HepG2 (cell line): ENCODE measurements around the gene CRYZL1. TPM values are rescaled to one million over a fixed set of nuclear protein-coding genes. Genes with fewer than 3 reads are reported as not detected.

Experiments used
- ARNTL ChIP-seq: sonication (generic); formaldehyde crosslinking; IDR thresholded peaks from 2 replicates; pipeline ENCODE4 v1.4.0; 2020; ENCODE audit warnings: mild to moderate bottlenecking, missing genetic modification reagents
- BORCS8-MEF2B ChIP-seq: sonication (generic); formaldehyde crosslinking; IDR thresholded peaks from 2 replicates; pipeline ENCODE4 v1.8.0; 2022; ENCODE audit warnings: mild to moderate bottlenecking, missing genetic modification reagents
- DNMT3B ChIP-seq: conservative IDR thresholded peaks from 2 replicates; pipeline ENCODE4 v1.6.1; 2016; ENCODE audit warnings: missing biosample characterization, control low read depth
- ELK4 ChIP-seq: sonication (generic); formaldehyde crosslinking; IDR thresholded peaks from 2 replicates; pipeline ENCODE4 v1.9.0; 2021; ENCODE audit warnings: missing genetic modification reagents, borderline replicate concordance
- ETV6 ChIP-seq: sonication (generic); formaldehyde crosslinking; conservative IDR thresholded peaks from 2 replicates; pipeline ENCODE4 v1.4.0; 2020; ENCODE audit warnings: missing genetic modification reagents
- ISX ChIP-seq: sonication (generic); formaldehyde crosslinking; conservative IDR thresholded peaks from 2 replicates; pipeline ENCODE4 v1.5.0; 2020; ENCODE audit warnings: missing genetic modification reagents
- KDM5A ChIP-seq: fragments of 200-600 bp; sonication (generic); IDR thresholded peaks from 2 replicates; pipeline ENCODE4 v1.7.0; 2018; ENCODE audit warnings: antibody characterized with exemption, mild to moderate bottlenecking, low read length, borderline replicate concordance
- KMT2A ChIP-seq: sonication (generic); formaldehyde crosslinking; IDR thresholded peaks from 2 replicates; pipeline ENCODE4 v1.4.0; 2020; ENCODE audit warnings: missing genetic modification reagents
- MBNL3 ChIP-seq: fragments of 250-450 bp; sonication (Bioruptor Pico); conservative IDR thresholded peaks from 2 replicates; pipeline ENCODE4 v1.8.0; 2022; ENCODE audit warnings: mild to moderate bottlenecking, inconsistent platforms
- PTBP1 ChIP-seq: fragments of 200-400 bp; formaldehyde crosslinking; IDR thresholded peaks from 2 replicates; pipeline ENCODE4 v1.6.1; 2018; ENCODE audit warnings: low read length, low read depth; ENCODE audit not compliant: poor library complexity, severe bottlenecking
- TEAD3 ChIP-seq: optimal IDR thresholded peaks from 2 replicates; pipeline ENCODE3; 2016; ENCODE audit warnings: borderline replicate concordance
- ZBTB8A ChIP-seq: sonication (generic); formaldehyde crosslinking; IDR thresholded peaks from 2 replicates; pipeline ENCODE4 v1.4.0; 2020; ENCODE audit warnings: mild to moderate bottlenecking, low read depth, missing genetic modification reagents, borderline replicate concordance
- ZFY ChIP-seq: sonication (generic); formaldehyde crosslinking; IDR thresholded peaks from 2 replicates; pipeline ENCODE4 v1.4.0; 2020; ENCODE audit warnings: missing genetic modification reagents
- ZNF136 ChIP-seq: sonication (generic); formaldehyde crosslinking; IDR thresholded peaks from 2 replicates; pipeline ENCODE4 v1.8.1; 2022; ENCODE audit warnings: low read depth, mild to moderate bottlenecking, moderate library complexity, missing genetic modification reagents
- ZNF230 ChIP-seq: sonication (generic); formaldehyde crosslinking; IDR thresholded peaks from 2 replicates; pipeline ENCODE4 v1.4.0; 2020; ENCODE audit warnings: mild to moderate bottlenecking, missing genetic modification reagents
- ZNF282 ChIP-seq: fragments of 450-650 bp; IDR thresholded peaks from 2 replicates; pipeline ENCODE4 v1.6.1; 2018; ENCODE audit not compliant: partially characterized antibody
- ZNF350 ChIP-seq: sonication (generic); formaldehyde crosslinking; IDR thresholded peaks from 2 replicates; pipeline ENCODE4 v1.4.0; 2020; ENCODE audit warnings: mild to moderate bottlenecking, low read depth, missing genetic modification reagents, borderline replicate concordance
- ZNF549 ChIP-seq: sonication (generic); formaldehyde crosslinking; IDR thresholded peaks from 2 replicates; pipeline ENCODE4 v1.5.0; 2020; ENCODE audit warnings: missing genetic modification reagents
- ZNF724P ChIP-seq: sonication (generic); formaldehyde crosslinking; IDR thresholded peaks from 2 replicates; pipeline ENCODE4 v1.8.0; 2022; ENCODE audit warnings: missing genetic modification reagents, borderline replicate concordance
- ZNF761 ChIP-seq: sonication (generic); formaldehyde crosslinking; conservative IDR thresholded peaks from 2 replicates; pipeline ENCODE4 v1.4.0; 2020; ENCODE audit warnings: mild to moderate bottlenecking, missing genetic modification reagents
- ZNF891 ChIP-seq: sonication (generic); formaldehyde crosslinking; IDR thresholded peaks from 2 replicates; pipeline ENCODE4 v1.5.0; 2020; ENCODE audit warnings: mild to moderate bottlenecking, missing genetic modification reagents
- ZXDC ChIP-seq: sonication (generic); formaldehyde crosslinking; IDR thresholded peaks from 2 replicates; pipeline ENCODE4 v1.5.0; 2020; ENCODE audit warnings: mild to moderate bottlenecking, missing genetic modification reagents
- polyA plus RNA-seq, 8 experiments: library from polyadenylated mRNA; depleted of rRNA in 3 of 8; stranded (reverse) in 7 of 8; unstranded in 1 of 8; fragments of >200 nt; fragmentation: Illumina TruSeq in 4 of 8; extraction: Trizol in 4 of 8; gene quantifications; 2 replicates each; pipeline versions ENCODE4 v1.2.1 to v1.2.3, GENCODE V29; 2011 to 2016; ENCODE audit warnings: low read depth in 4 of 8, missing spikeins in 1 of 8, mixed read lengths in 1 of 8; ENCODE audit not compliant: insufficient read depth in 1 of 8
- total RNA-seq, 5 experiments: library from RNA; depleted of rRNA; stranded (reverse); fragments of >200 nt; fragmentation: Illumina TruSeq; extraction: Trizol; gene quantifications; 2 replicates each; pipeline ENCODE4 v1.2.3, GENCODE V29; 2016; ENCODE audit warnings: low read depth in 1 of 5
- TF ChIP-seq, protein P1 (sequence below): IDR thresholded peaks from 2 replicates; pipeline ENCODE4 v1.6.1; 2016; ENCODE audit warnings: mild to moderate bottlenecking

Gene CRYZL1
- total and polyA plus RNA-seq, 2 of the 13 experiments (the other 11 are each of a cell fraction or from before 2014, with no cell fraction given) = 20.3 to 27.7 TPM

DNA sequence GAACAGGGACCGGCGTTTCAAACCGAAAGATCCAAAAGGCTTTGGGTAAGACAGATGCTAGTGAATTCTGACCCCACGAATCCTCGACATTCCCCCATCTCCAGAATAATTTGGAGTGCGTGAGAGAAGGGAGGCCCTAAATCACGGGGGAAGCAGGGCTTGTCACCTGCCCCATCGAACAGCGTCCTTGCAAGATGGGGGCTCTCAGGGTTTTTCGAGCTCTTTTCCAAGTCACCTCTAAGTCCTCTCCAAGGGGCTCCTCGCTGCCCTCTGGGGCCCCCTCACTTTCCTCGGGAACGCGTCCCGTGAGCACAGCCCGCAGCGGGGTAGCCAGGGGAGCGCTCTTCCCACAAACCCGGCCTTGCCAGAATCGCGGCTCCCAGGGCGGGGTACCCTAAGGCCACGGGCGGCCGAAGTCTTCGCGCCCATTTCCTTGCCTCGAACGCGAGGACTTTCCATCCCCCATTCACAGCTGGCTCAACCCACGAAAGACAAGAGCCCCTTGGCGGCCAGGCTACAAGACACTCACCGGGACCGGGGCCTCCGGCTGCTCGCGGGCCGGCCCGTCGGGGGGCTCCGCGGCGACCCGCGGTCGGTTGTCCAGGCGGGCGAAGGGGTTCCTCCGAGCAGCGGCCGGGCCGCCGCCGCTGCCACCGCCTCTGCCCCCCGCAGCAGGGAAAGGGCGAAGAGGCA is 53.6 kb downstream of the CRYZL1 start (continued):
- TF ChIP-seq ISX (CRISPR knock-in tag) (no peak), ZNF230 (CRISPR knock-in tag) (0 out of 2 replicates have a peak, but pooled peaks have one; percentile 25), ZNF282 (no peak), ZNF136 (CRISPR knock-in tag) (no peak), ELK4 (CRISPR knock-in tag) (no peak), ETV6 (CRISPR knock-in tag) (0 out of 2 replicates have a peak, but pooled peaks have one; percentile 5), ZBTB8A (CRISPR knock-in tag) (0 out of 2 replicates have a peak, but pooled peaks have one; percentile 54), ZNF891 (CRISPR knock-in tag) (0 out of 2 replicates have a peak, but pooled peaks have one; percentile 21), ZNF761 (CRISPR knock-in tag) (no peak), ZNF724P (0 out of 2 replicates have a peak, but pooled peaks have one; percentile 3), ARNTL (CRISPR knock-in tag) (peak; percentile 42; the same call in 1 of the 2 replicates), TEAD3 (CRISPR knock-in tag) (no peak), PTBP1 (peak; percentile 62), KMT2A (CRISPR knock-in tag) (0 out of 2 replicates have a peak, but pooled peaks have one; percentile 40), ZFY (CRISPR knock-in tag) (peak; percentile 8; the same call in 1 of the 2 replicates), MBNL3 (no peak), KDM5A (0 out of 2 replicates have a peak, but pooled peaks have one; percentile 12), ZXDC (CRISPR knock-in tag) (0 out of 2 replicates have a peak, but pooled peaks have one; percentile 4), ZNF350 (0 out of 2 replicates have a peak, but pooled peaks have one; percentile 3), ZNF549 (CRISPR knock-in tag) (no peak), BORCS8-MEF2B (CRISPR knock-in tag) (0 out of 2 replicates have a peak, but pooled peaks have one; percentile 14), DNMT3B (CRISPR knock-in tag) (no peak)
- TF ChIP-seq, protein P1, sequence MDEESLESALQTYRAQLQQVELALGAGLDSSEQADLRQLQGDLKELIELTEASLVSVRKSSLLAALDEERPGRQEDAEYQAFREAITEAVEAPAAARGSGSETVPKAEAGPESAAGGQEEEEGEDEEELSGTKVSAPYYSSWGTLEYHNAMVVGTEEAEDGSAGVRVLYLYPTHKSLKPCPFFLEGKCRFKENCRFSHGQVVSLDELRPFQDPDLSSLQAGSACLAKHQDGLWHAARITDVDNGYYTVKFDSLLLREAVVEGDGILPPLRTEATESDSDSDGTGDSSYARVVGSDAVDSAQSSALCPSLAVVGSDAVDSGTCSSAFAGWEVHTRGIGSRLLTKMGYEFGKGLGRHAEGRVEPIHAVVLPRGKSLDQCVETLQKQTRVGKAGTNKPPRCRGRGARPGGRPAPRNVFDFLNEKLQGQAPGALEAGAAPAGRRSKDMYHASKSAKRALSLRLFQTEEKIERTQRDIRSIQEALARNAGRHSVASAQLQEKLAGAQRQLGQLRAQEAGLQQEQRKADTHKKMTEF = no peak
